GM23338 (cell line): Measurements from ENCODE around the gene RBM19. TPM values are rescaled to one million over a fixed set of nuclear protein-coding genes. Genes with fewer than 3 reads are reported as not detected.

Experiments used
- ATAC-seq: fragments of 200-7000 bp; cut with Tn5 transposase; 3 replicates; pipeline ENCODE4 v1.9.1; 2020
- DNase-seq: peaks from one replicate; pipeline ENCODE4 v3.0.0-alpha.2; 2015; ENCODE audit warnings: low spot score
- H2AFZ ChIP-seq: fragments of 200-600 bp; sonication (generic); 2 replicates; pipeline ENCODE4 v1.8.0; 2016; ENCODE audit warnings: antibody characterized with exemption, mild to moderate bottlenecking, moderate library complexity
- H3F3A ChIP-seq: fragments of 200-600 bp; sonication (generic); replicated peaks from 2 replicates; pipeline ENCODE4 v1.8.0; 2017; ENCODE audit warnings: antibody characterized with exemption, mixed run types, low read depth
- H3K27ac ChIP-seq: fragments of 200-600 bp; sonication (generic); 2 replicates; pipeline ENCODE4 v1.6.1; 2016; ENCODE audit warnings: low read depth
- H3K27me3 ChIP-seq: fragments of 200-600 bp; sonication (generic); 2 replicates; pipeline ENCODE4 v1.8.0; 2016; ENCODE audit warnings: mild to moderate bottlenecking, mixed run types, moderate library complexity; ENCODE audit not compliant: insufficient read depth
- H3K36me3 ChIP-seq: fragments of 200-600 bp; sonication (generic); 2 replicates; pipeline ENCODE4 v1.8.0; 2016; ENCODE audit warnings: mild to moderate bottlenecking; ENCODE audit not compliant: insufficient read depth
- H3K4me1 ChIP-seq: fragments of 200-600 bp; sonication (generic); 2 replicates; pipeline ENCODE4 v1.8.0; 2016; ENCODE audit warnings: mild to moderate bottlenecking, moderate library complexity; ENCODE audit not compliant: insufficient read depth
- H3K4me2 ChIP-seq: fragments of 200-600 bp; sonication (generic); 2 replicates; pipeline ENCODE4 v1.7.1; 2017; ENCODE audit warnings: mixed run types
- H3K4me3 ChIP-seq: fragments of 200-600 bp; sonication (generic); 2 replicates; pipeline ENCODE4 v1.6.1; 2016; ENCODE audit warnings: mixed run types
- H3K79me2 ChIP-seq: fragments of 200-600 bp; sonication (generic); replicated peaks from 2 replicates; pipeline ENCODE4 v1.8.0; 2017; ENCODE audit warnings: mild to moderate bottlenecking; ENCODE audit not compliant: insufficient read depth
- H3K9me2 ChIP-seq: fragments of 200-600 bp; sonication (generic); 2 replicates; pipeline ENCODE4 v1.8.0; 2017; ENCODE audit not compliant: insufficient read depth
- H4K20me1 ChIP-seq: fragments of 200-600 bp; sonication (generic); replicated peaks from 2 replicates; pipeline ENCODE4 v1.8.0; 2017; ENCODE audit warnings: mild to moderate bottlenecking; ENCODE audit not compliant: insufficient read depth
- H3K27ac Mint-ChIP-seq: 2 replicates; pipeline ENCODE4 v1.8.0; 2020; ENCODE audit warnings: inconsistent platforms, mild to moderate bottlenecking, moderate library complexity, mixed read lengths
- H3K27me3 Mint-ChIP-seq: 3 replicates; pipeline ENCODE4 v1.8.0; 2022; ENCODE audit warnings: low read depth, mild to moderate bottlenecking, moderate library complexity, mixed read lengths, inconsistent platforms; ENCODE audit not compliant: insufficient read depth, poor library complexity
- H3K36me3 Mint-ChIP-seq: 3 replicates; pipeline ENCODE4 v1.8.0; 2021; ENCODE audit warnings: low read depth, mild to moderate bottlenecking, inconsistent platforms, moderate library complexity, mixed read lengths
- H3K4me1 Mint-ChIP-seq: 3 replicates; pipeline ENCODE4 v1.8.0; 2020; ENCODE audit warnings: mild to moderate bottlenecking, inconsistent platforms, mixed read lengths
- H3K4me3 Mint-ChIP-seq: 3 replicates; pipeline ENCODE4 v1.8.0; 2021; ENCODE audit warnings: moderate library complexity, mild to moderate bottlenecking, inconsistent platforms, mixed read lengths
- H3K9me3 Mint-ChIP-seq: 3 replicates; pipeline ENCODE4 v1.8.0; 2020; ENCODE audit warnings: moderate library complexity, mild to moderate bottlenecking, inconsistent platforms, mixed read lengths
- EZH2 ChIP-seq: fragments of 200-600 bp; sonication (generic); IDR thresholded peaks from one replicate; pipeline ENCODE4 v1.8.0; 2017; ENCODE audit warnings: antibody characterized with exemption, mild to moderate bottlenecking, low read depth; ENCODE audit not compliant: unreplicated experiment
- EZH2phosphoT487 ChIP-seq: fragments of 200-600 bp; sonication (generic); IDR thresholded peaks from one replicate; pipeline ENCODE4 v1.8.1; 2018; ENCODE audit warnings: antibody characterized with exemption; ENCODE audit not compliant: unreplicated experiment
- JUNB ChIP-seq: IDR thresholded peaks from one replicate; pipeline ENCODE4 v1.6.1; 2016; ENCODE audit warnings: antibody characterized with exemption; ENCODE audit not compliant: unreplicated experiment
- NANOG ChIP-seq: IDR thresholded peaks from 2 replicates; pipeline ENCODE4 v1.6.1; 2016; ENCODE audit warnings: antibody characterized with exemption, borderline replicate concordance
- POLR2AphosphoS5 ChIP-seq: IDR thresholded peaks from 2 replicates; pipeline ENCODE4 v1.6.1; 2016; ENCODE audit warnings: antibody characterized with exemption, low read depth
- ZNF114 ChIP-seq: fragments of 250-450 bp; sonication (Bioruptor Pico); IDR thresholded peaks from 2 replicates; pipeline ENCODE4 v1.5.0; 2020; ENCODE audit warnings: mild to moderate bottlenecking, moderate library complexity
- ZNF331 ChIP-seq: fragments of 250-450 bp; sonication (Bioruptor Pico); IDR thresholded peaks from 2 replicates; pipeline ENCODE4 v1.5.0; 2020; ENCODE audit warnings: low read depth, mild to moderate bottlenecking, moderate library complexity
- polyA plus RNA-seq: library from polyadenylated mRNA; unstranded; fragments of >200 nt; fragmentation: Nextera tagmentation; extraction: Ambion mirVana; gene quantifications from 2 replicates; pipeline ENCODE4 v1.2.1, GENCODE V29; 2016
- total RNA-seq: library from RNA; depleted of rRNA; stranded (reverse); fragments of >200 nt; shearing (Covaris generic); gene quantifications from 2 replicates; pipeline ENCODE4 v1.2.3, GENCODE V29; 2014
- TF ChIP-seq, protein P1 (sequence below): fragments of 250-450 bp; sonication (Bioruptor Pico); IDR thresholded peaks from 2 replicates; pipeline ENCODE4 v1.5.0; 2020; ENCODE audit warnings: mild to moderate bottlenecking, moderate library complexity
- TF ChIP-seq, protein P2 (sequence below): IDR thresholded peaks from 2 replicates; pipeline ENCODE4 v1.6.1; 2016; ENCODE audit warnings: antibody characterized with exemption
- TF ChIP-seq, protein P3 (sequence below), 2 experiments: fragments of 200-600 bp in 1 of 2; sonication (generic) in 1 of 2; conservative IDR thresholded peaks; 2 replicates each; pipeline versions ENCODE4 v1.5.1 to v1.6.1; 2016 to 2017; ENCODE audit warnings: antibody characterized with exemption in 2 of 2, low read depth in 2 of 2, mild to moderate bottlenecking in 2 of 2, moderate library complexity in 1 of 2
- TF ChIP-seq, protein P4 (sequence below): IDR thresholded peaks from one replicate; pipeline ENCODE4 v1.6.1; 2018; ENCODE audit warnings: antibody characterized with exemption; ENCODE audit not compliant: unreplicated experiment

RBM19 gene
- total and polyA plus RNA-seq, 2 experiments from 2014 or later = 43.4 to 56.7 TPM

DNA sequence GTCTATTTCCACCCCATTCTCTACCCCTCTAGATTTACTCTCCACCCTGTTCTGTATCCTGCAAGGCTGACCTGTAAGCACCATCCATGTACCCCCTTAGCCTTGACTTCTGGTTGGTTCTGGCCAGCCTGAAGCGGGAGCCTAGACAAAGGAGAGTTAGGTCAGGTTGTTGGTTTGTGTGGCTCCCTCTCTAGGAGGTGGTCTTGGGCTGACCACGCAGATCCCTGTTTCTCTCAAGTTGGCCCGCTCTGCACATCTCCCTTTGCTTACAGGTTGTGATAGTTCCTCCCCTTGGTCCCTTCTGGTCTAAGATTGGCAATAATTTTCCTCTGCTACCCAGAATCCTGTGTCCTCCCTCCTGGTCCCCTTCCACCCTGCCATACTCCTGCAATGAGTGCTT is 38.3 kb upstream of the RBM19 start:
- no peaks in the 10 kb centered on the region for H3K9me2 ChIP-seq
- no peaks in the 10 kb centered on the region for H3K4me1 ChIP-seq
- TF ChIP-seq EZH2 (no peak), ZNF114 (CRISPR knock-in tag) (no peak), EZH2phosphoT487 (no peak), ZNF331 (CRISPR knock-in tag) (no peak), JUNB (no peak), POLR2AphosphoS5 (no peak), NANOG (no peak)
- TF ChIP-seq, protein P1, sequence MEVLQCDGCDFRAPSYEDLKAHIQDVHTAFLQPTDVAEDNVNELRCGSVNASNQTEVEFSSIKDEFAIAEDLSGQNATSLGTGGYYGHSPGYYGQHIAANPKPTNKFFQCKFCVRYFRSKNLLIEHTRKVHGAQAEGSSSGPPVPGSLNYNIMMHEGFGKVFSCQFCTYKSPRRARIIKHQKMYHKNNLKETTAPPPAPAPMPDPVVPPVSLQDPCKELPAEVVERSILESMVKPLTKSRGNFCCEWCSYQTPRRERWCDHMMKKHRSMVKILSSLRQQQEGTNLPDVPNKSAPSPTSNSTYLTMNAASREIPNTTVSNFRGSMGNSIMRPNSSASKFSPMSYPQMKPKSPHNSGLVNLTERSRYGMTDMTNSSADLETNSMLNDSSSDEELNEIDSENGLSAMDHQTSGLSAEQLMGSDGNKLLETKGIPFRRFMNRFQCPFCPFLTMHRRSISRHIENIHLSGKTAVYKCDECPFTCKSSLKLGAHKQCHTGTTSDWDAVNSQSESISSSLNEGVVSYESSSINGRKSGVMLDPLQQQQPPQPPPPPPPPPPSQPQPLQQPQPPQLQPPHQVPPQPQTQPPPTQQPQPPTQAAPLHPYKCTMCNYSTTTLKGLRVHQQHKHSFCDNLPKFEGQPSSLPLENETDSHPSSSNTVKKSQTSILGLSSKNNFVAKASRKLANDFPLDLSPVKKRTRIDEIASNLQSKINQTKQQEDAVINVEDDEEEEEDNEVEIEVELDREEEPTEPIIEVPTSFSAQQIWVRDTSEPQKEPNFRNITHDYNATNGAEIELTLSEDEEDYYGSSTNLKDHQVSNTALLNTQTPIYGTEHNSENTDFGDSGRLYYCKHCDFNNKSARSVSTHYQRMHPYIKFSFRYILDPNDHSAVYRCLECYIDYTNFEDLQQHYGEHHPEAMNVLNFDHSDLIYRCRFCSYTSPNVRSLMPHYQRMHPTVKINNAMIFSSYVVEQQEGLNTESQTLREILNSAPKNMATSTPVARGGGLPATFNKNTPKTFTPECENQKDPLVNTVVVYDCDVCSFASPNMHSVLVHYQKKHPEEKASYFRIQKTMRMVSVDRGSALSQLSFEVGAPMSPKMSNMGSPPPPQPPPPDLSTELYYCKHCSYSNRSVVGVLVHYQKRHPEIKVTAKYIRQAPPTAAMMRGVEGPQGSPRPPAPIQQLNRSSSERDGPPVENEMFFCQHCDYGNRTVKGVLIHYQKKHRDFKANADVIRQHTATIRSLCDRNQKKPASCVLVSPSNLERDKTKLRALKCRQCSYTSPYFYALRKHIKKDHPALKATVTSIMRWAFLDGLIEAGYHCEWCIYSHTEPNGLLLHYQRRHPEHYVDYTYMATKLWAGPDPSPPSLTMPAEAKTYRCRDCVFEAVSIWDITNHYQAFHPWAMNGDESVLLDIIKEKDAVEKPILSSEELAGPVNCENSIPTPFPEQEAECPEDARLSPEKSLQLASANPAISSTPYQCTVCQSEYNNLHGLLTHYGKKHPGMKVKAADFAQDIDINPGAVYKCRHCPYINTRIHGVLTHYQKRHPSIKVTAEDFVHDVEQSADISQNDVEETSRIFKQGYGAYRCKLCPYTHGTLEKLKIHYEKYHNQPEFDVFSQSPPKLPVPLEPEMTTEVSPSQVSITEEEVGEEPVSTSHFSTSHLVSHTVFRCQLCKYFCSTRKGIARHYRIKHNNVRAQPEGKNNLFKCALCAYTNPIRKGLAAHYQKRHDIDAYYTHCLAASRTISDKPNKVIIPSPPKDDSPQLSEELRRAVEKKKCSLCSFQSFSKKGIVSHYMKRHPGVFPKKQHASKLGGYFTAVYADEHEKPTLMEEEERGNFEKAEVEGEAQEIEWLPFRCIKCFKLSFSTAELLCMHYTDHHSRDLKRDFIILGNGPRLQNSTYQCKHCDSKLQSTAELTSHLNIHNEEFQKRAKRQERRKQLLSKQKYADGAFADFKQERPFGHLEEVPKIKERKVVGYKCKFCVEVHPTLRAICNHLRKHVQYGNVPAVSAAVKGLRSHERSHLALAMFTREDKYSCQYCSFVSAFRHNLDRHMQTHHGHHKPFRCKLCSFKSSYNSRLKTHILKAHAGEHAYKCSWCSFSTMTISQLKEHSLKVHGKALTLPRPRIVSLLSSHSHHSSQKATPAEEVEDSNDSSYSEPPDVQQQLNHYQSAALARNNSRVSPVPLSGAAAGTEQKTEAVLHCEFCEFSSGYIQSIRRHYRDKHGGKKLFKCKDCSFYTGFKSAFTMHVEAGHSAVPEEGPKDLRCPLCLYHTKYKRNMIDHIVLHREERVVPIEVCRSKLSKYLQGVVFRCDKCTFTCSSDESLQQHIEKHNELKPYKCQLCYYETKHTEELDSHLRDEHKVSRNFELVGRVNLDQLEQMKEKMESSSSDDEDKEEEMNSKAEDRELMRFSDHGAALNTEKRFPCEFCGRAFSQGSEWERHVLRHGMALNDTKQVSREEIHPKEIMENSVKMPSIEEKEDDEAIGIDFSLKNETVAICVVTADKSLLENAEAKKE = no peak
- TF ChIP-seq, protein P2, sequence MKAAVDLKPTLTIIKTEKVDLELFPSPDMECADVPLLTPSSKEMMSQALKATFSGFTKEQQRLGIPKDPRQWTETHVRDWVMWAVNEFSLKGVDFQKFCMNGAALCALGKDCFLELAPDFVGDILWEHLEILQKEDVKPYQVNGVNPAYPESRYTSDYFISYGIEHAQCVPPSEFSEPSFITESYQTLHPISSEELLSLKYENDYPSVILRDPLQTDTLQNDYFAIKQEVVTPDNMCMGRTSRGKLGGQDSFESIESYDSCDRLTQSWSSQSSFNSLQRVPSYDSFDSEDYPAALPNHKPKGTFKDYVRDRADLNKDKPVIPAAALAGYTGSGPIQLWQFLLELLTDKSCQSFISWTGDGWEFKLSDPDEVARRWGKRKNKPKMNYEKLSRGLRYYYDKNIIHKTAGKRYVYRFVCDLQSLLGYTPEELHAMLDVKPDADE = no peak
- TF ChIP-seq, protein P3, sequence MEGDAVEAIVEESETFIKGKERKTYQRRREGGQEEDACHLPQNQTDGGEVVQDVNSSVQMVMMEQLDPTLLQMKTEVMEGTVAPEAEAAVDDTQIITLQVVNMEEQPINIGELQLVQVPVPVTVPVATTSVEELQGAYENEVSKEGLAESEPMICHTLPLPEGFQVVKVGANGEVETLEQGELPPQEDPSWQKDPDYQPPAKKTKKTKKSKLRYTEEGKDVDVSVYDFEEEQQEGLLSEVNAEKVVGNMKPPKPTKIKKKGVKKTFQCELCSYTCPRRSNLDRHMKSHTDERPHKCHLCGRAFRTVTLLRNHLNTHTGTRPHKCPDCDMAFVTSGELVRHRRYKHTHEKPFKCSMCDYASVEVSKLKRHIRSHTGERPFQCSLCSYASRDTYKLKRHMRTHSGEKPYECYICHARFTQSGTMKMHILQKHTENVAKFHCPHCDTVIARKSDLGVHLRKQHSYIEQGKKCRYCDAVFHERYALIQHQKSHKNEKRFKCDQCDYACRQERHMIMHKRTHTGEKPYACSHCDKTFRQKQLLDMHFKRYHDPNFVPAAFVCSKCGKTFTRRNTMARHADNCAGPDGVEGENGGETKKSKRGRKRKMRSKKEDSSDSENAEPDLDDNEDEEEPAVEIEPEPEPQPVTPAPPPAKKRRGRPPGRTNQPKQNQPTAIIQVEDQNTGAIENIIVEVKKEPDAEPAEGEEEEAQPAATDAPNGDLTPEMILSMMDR (conservative IDR thresholded peaks at IDR 0.05; ENCODE audit: low read depth in 2 of 2) = no peak
- TF ChIP-seq, protein P4, sequence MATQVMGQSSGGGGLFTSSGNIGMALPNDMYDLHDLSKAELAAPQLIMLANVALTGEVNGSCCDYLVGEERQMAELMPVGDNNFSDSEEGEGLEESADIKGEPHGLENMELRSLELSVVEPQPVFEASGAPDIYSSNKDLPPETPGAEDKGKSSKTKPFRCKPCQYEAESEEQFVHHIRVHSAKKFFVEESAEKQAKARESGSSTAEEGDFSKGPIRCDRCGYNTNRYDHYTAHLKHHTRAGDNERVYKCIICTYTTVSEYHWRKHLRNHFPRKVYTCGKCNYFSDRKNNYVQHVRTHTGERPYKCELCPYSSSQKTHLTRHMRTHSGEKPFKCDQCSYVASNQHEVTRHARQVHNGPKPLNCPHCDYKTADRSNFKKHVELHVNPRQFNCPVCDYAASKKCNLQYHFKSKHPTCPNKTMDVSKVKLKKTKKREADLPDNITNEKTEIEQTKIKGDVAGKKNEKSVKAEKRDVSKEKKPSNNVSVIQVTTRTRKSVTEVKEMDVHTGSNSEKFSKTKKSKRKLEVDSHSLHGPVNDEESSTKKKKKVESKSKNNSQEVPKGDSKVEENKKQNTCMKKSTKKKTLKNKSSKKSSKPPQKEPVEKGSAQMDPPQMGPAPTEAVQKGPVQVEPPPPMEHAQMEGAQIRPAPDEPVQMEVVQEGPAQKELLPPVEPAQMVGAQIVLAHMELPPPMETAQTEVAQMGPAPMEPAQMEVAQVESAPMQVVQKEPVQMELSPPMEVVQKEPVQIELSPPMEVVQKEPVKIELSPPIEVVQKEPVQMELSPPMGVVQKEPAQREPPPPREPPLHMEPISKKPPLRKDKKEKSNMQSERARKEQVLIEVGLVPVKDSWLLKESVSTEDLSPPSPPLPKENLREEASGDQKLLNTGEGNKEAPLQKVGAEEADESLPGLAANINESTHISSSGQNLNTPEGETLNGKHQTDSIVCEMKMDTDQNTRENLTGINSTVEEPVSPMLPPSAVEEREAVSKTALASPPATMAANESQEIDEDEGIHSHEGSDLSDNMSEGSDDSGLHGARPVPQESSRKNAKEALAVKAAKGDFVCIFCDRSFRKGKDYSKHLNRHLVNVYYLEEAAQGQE = no peak
- no peak for DNase-seq
- H4K20me1 ChIP-seq = no peaks in the 10 kb centered on the region
- H3K4me2 ChIP-seq = no peak overlapping the region
- H3K27me3 ChIP-seq = no peaks in the 10 kb centered on the region
- no peaks in the 10 kb centered on the region for H3K36me3 Mint-ChIP-seq
- no peak overlapping the region for H3K27ac Mint-ChIP-seq
- ATAC-seq = no peak
- no peaks in the 10 kb centered on the region for H3F3A ChIP-seq
- H3K9me3 Mint-ChIP-seq = no peaks in the 10 kb centered on the region; the same call in 2 of the 3 replicates
- H3K4me3 ChIP-seq = no peak overlapping the region
- H3K27ac ChIP-seq = no peak overlapping the region
- no peak overlapping the region for H2AFZ ChIP-seq
- no peaks in the 10 kb centered on the region for H3K36me3 ChIP-seq
- H3K4me3 Mint-ChIP-seq = no peak overlapping the region
- H3K79me2 ChIP-seq = no peaks in the 10 kb centered on the region
- H3K27me3 Mint-ChIP-seq = peaks cover 2% of the 10 kb centered on the region
- no peaks in the 10 kb centered on the region for H3K4me1 Mint-ChIP-seq
